Measurements from ENCODE around the gene OAS1.
"Not testable (repeated sequence)": the region's sequence is repeated elsewhere in the genome, so short reads cannot be mapped to it uniquely, and the experiment has no call there.

Gene OAS1

DNA sequence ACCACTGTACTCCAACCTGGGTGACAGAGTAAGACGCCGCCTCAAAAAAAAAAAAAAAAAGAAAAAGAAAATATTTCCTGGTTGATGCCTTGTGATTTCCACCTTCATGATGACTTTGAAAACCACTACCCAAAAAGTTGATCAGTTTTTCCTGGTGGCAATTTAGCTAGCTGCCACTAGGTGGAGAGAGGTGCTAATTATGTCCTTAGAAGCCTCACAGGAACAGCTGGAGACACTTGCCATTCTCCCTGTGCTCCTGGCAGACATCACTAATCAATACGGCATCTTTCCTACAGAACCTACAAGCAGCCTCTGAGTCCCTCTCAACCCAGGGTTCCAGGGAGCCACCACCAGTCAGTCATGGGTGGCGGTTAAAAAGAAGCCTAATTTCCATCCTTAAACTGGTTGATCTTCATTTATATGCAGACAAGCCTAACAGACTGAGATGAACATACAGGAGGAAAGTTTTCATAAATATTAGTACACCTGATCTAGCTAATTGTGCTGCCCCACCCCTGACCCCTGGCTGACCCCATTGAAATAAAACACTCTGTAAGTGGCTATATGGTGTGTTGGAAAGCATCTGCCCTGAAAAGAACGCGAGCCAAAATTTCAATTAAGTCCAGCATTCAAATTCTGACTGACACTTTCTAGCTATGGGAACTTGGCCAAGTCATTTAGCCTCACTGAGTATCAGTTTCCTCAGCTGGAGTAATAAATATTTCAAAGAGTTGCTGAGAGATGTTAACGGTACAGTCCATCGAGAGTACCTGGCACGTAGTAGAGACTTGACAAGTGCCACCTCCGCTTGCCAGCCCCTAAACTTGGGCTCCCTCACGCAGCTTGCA, 6.2 kb upstream of the OAS1 start:
- DNase-seq: peak; percentile 25

DNA sequence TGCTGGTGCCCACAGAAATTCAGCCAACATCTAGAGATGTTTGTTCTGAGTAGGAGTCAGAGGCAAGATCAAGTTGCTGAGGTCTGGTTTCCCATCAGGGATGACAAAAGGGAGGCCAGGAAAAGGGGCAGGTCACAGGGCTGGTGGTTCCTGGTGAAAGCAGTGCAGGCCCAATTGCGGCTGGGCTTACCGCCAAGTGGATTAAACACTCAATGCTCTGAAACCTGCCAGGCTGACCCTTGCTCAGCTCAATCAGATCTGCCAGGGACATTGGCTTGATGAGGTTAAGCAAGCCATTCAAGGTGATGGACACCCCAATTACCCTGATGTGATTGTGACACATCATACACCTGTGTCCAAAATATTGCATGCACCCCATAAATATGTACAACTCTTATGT, 5.5 kb upstream of the OAS1 start:
- no peak for DNase-seq

DNA sequence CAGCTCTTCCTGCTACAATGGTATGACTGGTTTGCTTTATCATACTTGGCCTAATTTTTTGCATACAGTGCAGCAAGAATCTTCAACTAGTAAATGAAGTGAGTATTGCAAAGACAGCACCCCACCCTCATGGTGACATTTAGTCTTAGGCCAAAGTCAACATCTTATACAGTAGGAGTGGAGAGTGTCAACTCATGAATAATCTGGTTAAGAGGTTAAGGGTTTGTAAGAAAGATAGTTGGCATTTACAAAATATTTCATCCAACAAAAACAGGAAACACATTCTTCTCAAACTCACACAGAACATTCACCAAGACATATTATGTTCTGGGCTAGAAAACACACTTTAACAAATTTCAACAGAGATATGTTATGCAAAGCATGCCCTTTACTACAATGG, 2.2 kb upstream of the OAS1 start:
- DNase-seq: no peak

DNA sequence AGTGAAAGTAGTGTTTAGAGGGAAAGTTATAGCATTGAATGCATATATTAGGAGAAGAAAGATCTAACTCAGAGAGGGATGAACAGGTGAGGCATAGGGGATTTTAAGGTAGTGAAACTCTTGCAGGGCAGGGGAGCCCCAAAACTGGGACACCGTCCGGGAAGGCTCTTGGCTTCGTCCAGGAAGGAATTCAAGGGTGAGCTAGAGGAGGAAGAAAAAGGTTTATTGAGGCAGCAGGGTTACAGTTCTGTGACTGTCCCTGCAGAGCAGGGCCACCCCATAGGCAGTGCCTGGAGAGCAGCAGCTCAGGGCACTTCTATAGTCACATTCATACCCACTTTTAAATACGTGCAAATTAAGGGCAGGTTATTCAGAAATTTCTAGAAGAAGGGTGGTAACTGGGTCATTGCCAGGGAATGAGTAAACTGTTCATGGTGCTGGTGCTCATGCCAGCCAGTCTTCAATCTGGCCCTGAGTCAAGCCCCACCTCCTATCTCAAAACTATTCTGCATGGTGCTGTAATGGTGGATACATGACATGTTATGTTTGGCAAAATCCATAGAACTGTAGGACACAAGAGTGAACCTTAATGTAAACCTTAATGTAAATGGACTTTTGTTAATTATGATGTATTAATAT, 1.2 kb upstream of the OAS1 start:
- no peak for DNase-seq

DNA sequence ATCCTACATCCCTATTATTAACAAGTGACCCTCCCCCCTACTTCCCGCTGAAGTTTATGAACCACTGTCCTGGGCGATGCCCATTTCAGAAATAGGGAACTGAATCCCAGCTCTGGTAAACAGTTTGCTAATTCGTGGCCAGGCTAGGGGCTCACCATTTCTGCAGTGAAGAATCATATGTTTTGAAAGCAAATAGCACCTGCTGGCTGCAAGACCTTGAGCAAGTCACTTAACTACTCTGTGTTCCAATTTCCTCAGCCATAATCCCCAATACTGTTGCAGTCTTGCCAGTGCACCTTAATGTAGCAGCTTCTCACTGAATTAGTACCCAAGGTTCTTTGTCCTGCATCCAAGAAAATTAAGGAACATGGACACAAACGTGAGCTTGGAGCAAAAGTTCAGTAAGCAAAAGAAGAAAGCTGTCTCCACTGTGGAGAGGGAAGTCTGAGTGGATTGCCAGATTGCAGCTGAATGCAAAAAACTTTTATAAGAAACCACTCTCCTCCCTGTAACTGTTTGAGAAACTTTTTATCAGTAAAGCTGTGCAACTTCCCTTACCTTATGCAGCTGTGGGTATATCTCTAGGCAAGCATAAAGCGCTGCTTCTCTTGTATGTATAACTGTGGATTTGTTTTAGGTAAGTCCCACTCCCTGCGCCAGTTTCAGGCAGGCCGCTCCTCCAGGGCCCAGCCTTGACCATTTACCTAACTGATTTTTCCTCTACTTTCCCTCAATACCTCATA, 824 bp downstream of the OAS1 start:
- no peak for DNase-seq

DNA sequence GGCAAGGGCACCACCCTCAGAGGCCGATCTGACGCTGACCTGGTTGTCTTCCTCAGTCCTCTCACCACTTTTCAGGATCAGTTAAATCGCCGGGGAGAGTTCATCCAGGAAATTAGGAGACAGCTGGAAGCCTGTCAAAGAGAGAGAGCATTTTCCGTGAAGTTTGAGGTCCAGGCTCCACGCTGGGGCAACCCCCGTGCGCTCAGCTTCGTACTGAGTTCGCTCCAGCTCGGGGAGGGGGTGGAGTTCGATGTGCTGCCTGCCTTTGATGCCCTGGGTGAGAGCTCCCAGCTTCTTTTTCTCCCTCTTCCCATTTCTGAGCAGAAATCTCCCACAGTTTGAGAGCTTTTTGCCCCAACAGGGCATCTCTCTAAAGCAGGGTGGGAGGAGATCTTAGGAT, 1.8 kb downstream of the OAS1 start:
- no peak for DNase-seq

DNA sequence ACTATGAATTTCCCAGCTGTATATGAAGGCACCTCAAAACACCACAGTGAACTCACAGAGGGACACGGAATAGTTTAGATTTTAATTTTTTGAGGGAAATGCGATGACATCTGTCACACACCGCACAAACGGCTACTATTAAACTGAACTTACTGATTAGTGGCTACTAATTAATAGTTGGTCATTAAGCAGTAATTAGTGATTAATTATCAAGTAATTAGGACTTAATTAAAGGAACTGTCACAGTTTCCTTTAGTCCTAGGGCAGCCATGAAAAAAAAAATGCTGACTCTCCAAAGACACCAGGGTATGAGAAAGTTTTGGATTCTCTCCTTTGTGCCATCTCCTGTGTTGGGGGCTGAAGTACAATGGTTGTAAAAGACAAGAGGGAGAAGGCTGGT, 2.9 kb downstream of the OAS1 start:
- no peak for DNase-seq

DNA sequence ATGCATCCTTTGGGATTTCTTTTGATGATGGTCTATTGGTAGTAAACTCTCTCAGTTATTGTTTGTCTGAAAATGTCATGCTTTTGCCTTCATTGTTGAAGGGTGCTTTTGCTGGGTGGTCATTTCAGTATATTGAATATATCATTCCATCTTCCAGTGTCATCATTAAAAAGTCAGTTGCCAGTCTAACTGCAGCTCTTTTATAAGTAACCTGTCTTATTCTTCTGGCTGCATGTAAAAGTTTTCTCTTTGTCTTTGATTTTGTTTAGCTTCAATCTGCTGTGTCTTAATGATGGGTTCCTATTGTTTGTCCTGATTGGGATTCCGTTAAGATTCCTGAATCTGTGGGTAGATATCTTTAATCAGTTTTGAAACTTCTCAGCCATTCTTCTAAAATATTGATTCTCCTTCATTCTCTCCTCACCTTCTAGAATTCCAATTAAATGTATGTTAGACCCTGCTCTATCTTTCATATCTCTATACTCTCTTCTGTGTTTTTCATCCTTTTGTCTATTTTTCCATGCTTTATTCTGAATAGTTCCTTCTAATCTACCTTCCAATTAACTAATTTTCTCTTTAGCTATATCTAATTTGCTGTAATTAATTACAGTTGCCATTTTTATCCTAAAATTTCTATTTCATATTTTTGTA, 6.4 kb downstream of the OAS1 start:
- no peak for DNase-seq

DNA sequence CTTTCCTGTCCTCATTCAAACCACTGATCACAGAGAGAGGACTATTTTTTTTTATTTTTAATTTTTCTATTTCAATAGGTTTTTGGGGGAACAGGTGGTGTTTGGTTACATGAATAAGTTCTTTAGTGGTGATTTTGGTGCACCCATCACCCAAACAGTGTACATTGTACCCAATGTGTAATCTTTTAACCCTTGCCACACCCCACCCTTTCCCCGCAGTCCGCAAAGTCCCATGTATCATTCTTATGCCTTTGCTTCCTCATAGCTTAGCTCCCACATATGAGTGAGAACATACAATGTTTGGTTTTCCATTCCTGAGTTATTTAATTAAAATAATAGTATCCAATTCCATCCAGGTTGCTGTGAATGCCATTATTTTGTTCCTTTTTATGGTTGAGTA, 7.1 kb downstream of the OAS1 start:
- not testable (repeated sequence) for DNase-seq

DNA sequence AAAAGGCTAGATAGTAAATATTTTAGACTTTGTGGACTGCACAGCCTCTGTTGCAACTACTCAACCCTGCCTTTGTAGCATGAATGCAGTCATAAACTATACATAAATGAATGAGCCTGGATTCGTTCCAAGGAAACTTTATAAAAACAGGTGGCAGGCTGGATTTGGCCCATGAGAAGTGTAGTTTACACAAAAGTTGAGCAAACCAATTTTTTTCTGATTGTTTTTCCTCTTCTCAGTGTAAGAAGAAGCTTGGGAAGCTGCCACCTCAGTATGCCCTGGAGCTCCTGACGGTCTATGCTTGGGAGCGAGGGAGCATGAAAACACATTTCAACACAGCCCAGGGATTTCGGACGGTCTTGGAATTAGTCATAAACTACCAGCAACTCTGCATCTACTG, 9.5 kb downstream of the OAS1 start:
- no peak for DNase-seq

DNA sequence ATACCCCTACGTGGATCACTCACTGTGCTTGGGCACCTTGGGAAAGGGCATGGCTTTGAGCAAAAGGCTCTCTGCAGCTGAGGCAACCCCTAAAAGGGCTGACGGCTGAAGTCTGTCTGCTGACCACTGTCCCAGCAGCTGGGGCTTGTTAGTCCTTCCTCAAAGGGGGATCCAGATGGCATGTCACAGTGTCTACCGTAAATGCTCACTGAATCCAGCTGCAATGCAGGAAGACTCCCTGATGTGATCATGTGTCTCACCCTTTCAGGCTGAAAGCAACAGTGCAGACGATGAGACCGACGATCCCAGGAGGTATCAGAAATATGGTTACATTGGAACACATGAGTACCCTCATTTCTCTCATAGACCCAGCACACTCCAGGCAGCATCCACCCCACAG, 12.4 kb downstream of the OAS1 start:
- no peak for DNase-seq

DNA sequence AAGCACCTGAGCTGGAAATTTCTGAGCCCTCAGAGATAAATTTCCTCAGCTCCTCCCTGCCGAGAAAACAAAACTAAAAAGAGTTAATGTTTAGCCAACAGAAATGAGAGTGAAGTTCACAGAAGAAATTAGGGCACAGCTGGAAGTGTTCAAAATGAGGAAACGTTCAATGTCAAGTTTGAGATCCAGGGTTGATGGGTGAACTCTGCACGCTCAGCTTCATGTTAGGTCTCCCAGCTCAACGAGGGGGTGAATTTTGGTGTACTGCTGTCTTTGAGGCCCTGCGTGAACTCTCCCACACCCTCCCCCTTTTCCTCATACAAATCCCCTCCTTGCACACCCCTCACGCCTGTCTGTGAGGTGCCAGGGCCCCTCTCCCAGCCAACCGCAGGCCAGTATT, 18.2 kb downstream of the OAS1 start:
- no peak for DNase-seq

DNA sequence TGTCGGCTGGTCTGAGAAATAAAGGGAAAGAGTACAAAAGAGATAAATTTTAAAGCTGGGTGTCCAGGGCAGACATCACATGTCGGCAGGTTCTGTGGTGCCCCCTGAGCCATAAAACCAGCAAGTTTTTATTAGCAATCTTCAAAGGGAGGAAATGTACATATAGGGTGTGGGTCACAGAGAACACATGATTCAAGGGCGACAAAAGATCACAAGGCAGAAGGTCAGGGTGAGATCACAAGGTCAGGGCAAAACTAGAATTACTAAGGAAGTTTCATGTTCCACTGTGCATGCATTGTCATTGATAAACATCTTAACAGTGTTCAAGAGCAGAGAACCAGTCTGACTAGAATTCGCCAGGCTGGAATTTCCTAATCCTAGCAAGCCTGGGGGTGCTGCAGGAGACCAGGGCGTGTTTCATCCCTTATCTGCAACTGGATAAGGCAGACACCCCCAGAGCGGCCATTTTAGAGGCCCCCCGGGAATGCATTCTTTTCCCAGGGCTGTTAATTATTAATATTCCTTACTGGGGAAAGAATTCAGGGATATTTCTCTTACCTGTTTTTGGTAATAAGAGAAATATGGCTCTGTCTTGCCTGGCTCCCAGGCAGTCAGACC, 19.8 kb downstream of the OAS1 start:
- not testable (repeated sequence) for DNase-seq

DNA sequence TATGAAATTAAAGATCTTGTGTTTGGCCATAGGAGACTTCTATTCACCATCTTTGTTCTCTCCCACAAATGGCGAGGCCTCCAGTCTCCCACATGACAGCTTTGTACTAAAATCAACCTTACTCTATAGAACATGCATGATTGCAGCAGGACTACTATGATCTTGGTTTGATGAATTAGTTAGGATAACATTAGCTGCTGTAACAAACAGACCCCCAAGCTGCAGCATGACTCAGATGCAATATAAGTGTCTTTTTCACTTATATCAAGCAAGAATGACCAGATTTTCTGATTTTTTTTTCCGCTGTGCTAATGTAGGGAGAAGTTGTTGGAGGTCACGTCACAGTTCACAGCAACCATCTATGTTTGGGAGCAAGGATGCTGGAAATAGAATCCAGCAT, 20.7 kb downstream of the OAS1 start:
- DNase-seq: no peak

DNA sequence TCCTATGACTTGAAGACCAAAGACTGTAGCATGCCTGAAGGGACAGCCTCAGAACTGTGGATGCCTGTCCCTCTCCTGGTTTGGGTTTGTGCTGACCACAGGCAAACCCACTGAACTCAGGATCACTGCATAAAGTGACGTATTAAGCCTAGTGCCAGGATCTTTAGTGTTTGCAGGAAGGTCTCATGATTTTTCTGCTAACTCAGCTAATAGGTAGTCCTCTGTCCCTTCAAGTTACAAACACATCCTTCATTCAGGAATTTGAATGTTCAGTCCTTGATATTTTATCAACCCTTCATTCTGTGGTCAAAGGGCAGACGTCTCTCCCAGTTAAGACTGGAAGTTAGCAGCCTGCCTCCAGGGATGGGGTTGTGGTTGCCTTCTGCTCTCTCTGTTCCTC, 21.2 kb downstream of the OAS1 start:
- no peak for DNase-seq

DNA sequence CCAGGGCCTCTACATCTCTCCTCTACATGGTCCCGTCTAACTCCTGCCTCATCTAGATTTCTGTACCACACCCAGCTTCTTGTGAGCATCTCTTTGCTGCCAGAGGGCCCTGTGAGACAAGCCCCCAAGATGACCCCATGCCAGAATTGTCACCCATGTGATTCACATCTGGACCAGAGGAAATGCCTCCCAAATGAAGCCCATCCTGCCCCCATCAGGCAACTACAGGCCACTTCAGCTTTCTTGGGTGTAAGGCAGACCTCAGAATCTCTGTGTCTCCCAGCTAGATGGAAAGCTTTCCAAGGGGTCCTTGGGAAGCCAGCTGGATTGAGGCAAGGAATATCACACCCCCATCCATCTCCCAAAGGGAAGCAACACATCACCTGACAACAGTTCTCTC, 22.2 kb downstream of the OAS1 start:
- no peak for DNase-seq

DNA sequence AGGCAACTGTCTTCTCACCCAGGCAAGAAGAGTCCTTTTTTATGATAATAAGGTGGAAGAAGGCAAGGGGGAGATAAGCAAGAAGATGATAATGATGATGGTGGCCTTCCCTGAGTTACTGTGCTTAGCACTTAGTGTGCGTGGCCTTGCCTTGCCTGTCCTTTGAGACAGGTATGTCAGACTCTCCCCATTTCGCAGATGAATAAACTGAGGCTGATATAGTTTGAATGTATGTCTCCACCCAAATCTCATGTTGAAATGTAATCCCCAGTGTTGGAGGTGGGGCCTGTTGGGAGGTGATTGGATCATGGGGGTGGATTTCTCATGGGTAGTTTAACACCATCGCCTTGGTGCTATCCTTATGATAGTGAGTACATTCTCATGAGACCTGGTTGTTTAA, 23.0 kb downstream of the OAS1 start:
- no peak for DNase-seq

DNA sequence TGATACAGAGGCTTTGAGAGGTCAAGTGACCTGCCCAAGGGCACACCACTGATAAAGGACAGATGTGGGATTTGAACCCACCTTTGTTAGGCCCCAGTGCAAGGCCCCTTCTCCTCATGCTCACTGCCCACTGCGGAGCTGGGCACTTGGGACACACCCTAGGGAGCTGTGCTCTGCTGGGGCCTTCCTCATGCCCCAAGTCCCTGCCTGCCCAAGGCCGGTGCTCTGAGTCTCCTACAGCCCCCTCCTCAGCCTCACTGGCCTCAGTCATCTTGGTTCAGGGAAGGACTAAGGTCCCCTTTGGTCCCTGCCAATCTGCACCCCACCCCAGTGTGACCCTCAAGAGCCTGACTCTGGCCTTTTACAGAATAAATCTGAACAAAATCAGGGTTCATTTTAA, 23.6 kb downstream of the OAS1 start:
- DNase-seq: no peak

DNA sequence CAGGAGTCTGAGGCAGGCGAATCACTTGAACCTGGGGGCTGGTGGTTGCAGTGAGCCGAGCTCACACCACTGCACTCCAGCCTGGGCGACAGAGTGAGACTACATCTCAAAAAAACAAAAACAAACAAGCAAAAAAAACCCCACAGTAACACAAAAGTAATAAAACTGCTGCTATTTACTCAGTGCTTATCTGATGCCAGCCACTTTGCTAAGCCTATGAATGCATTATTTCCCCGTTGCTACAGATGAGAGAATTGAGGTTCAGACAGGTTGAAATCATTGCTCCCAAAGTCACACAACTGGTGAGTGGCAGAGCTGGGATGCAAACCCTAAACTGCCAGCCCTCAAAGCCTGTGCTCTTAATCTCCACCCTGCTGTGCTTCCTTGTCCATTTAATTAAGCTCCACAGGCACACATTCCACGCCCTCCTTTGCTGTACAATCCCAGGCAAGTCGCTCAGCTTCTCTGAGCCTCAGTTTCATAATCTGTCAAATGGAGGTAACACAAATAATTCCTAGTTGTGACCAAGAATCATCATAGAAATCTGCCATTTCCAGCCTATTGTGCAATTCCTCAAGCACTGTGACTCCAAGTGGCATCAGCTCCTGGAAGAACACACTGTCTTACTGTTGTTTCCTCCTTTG, 25.8 kb downstream of the OAS1 start:
- DNase-seq: no peak

DNA sequence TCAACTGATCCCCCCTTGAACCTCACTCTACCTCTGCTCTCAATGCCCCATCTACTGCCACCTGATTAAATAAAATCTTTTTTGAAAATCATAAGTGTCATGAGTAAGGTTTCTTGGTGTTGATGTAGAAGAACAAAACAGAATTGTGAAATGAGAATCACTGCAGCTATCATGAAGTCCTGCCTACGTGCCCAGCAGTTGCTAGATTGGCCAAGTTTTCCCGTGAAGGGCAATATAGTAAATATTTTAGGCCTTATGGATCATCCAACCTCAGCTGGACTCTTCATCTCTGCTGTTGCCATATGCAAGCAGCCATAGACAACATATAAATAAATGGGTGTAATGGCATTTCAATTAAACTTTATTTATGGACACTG, 26.4 kb downstream of the OAS1 start:
- no peak for DNase-seq

DNA sequence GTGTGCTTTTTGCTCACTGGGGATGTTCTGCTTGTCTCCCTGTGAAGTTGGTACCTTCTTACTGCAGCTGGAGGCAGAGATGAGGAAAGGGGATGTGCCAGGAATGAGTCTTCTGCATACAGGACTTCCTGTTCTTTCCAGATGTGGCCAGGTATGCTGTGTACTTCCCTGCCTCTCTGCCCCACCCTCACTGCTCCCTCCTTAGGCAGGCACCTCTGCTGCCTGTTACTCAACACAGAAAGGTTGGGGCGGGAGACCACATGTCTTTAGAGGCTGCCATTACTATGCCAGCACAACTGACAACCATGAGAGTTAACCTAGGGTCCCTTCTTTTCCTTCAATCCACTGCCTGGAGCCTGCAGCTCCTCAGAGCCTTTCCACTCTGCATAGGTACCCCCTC, 29.5 kb downstream of the OAS1 start:
- DNase-seq: no peak

DNA sequence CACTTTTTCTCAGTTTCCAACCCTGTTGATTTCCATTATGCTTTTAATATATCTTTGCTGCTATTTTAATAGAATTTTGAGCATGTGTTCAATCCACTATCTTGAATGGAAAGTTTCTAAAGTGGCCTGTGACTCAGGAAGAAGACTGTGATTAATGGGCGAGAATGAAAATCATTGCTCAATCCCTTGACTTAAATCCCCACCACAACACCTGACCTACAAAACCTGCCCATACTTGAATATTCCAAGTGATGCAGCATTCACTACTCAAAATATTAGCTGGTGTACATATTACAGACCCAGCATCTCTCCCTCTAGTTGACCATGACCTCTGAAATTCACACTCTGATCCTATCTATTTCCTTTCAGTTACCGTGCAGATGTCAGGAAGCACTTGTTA, 30.2 kb downstream of the OAS1 start:
- DNase-seq: no peak

Data from fibroblast of skin of abdomen (primary cell).